Psoas muscle (tissue), 8 donors: Measurements from ENCODE around the gene KRTDAP. TPM values are rescaled to one million over a fixed set of nuclear protein-coding genes. Genes with fewer than 3 reads are reported as not detected.
A peak's percentile ranks its signal among the peaks of the same experiment; 100 is the strongest.

Experiments used
- ATAC-seq, 4 donors: fragments of 200-7000 bp; cut with Tn5 transposase; one replicate each; pipeline ENCODE4 v1.9.1; 2020; ENCODE audit warnings: moderate library complexity in 3 of 4, mild to moderate bottlenecking in 2 of 4
- DNase-seq, 2 donors: peaks; one replicate each; pipeline ENCODE4 v3.0.0-alpha.2; 2020
- H3K27ac ChIP-seq: fragments of 200-600 bp; one replicate; pipeline ENCODE4 v1.8.0; 2022
- H3K27me3 ChIP-seq, 3 donors: fragments of 200-600 bp in 1 of 3; one replicate each; pipeline versions ENCODE4 v1.6.1 to v1.8.0; 2013 to 2022; ENCODE audit warnings: low read length in 2 of 3, mild to moderate bottlenecking in 2 of 3, moderate library complexity in 1 of 3; ENCODE audit not compliant: insufficient read depth in 3 of 3
- H3K36me3 ChIP-seq, 2 donors: fragments of 200-600 bp in 1 of 2; one replicate each; pipeline versions ENCODE4 v1.6.1 to v1.8.0; 2013 to 2022; ENCODE audit warnings: low read depth in 1 of 2, mild to moderate bottlenecking in 1 of 2, moderate library complexity in 1 of 2; ENCODE audit not compliant: insufficient read depth in 1 of 2
- H3K4me1 ChIP-seq: fragments of 200-600 bp; one replicate; pipeline ENCODE4 v1.8.0; 2022
- H3K4me3 ChIP-seq: fragments of 200-600 bp; one replicate; pipeline ENCODE4 v1.8.0; 2022; ENCODE audit warnings: mild to moderate bottlenecking
- H3K9me3 ChIP-seq: fragments of 200-600 bp; one replicate; pipeline ENCODE4 v1.8.0; 2022
- WGBS, 3 donors: extraction: QIAGEN DNeasy Blood & Tissue Kit; methylation state at CpG; one replicate each; pipeline versions ENCODE4 v1.1.6 to v1.1.7; 2013; 5-methylcytosine and 5-hydroxymethylcytosine counted together
- intact Hi-C, 2 donors: fragments of 100-400 bp; cut with DNase I; formaldehyde crosslinking; loops; one replicate each; pipeline versions ENCODE4 v1.11.0 to v1.14.2; 2022
- polyA plus RNA-seq, 3 donors: library from polyadenylated mRNA; stranded (reverse); fragments of 200-250 nt; gene quantifications; one replicate each; pipeline ENCODE4 v1.2.3, GENCODE V29; 2013
- total RNA-seq, 4 donors: library from RNA; stranded (reverse); fragmentation: NEBNext Ultra II Directional in 2 of 4; extraction: Animal tissue kit (Norgen Biotek cat#: 25700) in 2 of 4; gene quantifications; one replicate each; pipeline versions ENCODE4 v1.2.1 to v1.2.4, GENCODE V29; 2021 to 2023
- TF ChIP-seq, protein P1 (sequence below): fragments of 200-600 bp; IDR thresholded peaks from one replicate; pipeline ENCODE4 v1.8.0; 2022; ENCODE audit warnings: antibody characterized with exemption
- donor health status: healthy with polysubstance abuse.
- donor health status: DM: no; HTN: no; CAD: no; lungs with moderate emphysema.
- donor health status: Bipolar disorder and iron deficiency.
- donor health status: healthy.
- donor health status: DM: yes; HTN: yes; CAD: no.
- donor health status: DM: no; HTN: no; CAD: no.
- donor health status: DM: no; HTN: no; CAD: no.
- donor health status: DM: yes; HTN: yes; CAD: no.

Gene KRTDAP
- total and polyA plus RNA-seq, 7 donors: not detected

DNA sequence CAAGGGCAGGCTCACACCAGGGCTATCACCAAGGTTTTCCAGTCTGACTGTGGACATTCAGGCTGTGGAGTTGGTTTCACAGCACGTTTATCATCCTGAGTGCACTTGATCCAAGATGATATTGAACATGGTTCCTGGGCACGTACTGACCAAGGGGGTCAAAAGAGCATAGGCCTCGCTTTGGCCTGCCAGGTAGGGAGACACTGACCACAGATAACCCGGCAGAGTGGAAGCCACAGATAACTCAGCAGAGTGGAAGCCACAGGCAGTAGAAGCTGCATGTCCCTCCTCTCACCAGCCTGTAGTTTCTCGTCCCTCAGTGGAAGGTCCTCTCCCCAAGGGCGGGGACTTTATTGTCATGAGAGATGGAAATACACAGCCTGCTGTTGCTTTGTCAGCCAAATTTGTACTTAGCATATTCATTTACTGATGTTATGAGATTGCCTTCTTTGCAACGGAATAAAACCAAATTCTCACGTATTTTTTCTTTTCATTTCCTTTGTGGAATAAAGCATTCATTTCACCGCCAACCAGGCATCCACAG, 8.8 kb upstream of the KRTDAP start:
- Histone ChIP-seq H3K27ac (no peak overlapping the region), H3K27me3 (peaks cover 0 to 7% (median 0%) of the 10 kb centered on the region in 3 donors), H3K36me3 (no peaks in the 10 kb centered on the region), H3K9me3 (no peaks in the 10 kb centered on the region), H3K4me3 (no peak overlapping the region), H3K4me1 (peaks cover 3% of the 10 kb centered on the region)
- intact Hi-C loops: loop anchor here (10.0 kb wide), 2 partner anchors 144 to 224 kb away; partner anchors contain the start of gene FFAR3 (in 1 of the 2)
- DNase-seq (peak in 1 of 2 donors; percentile 8), ATAC-seq (no peak)
- WGBS, 3 donors: 72 to 76% (median 76%) methylated on average over 9 of the region's 9 CpGs
- TF ChIP-seq, protein P1, sequence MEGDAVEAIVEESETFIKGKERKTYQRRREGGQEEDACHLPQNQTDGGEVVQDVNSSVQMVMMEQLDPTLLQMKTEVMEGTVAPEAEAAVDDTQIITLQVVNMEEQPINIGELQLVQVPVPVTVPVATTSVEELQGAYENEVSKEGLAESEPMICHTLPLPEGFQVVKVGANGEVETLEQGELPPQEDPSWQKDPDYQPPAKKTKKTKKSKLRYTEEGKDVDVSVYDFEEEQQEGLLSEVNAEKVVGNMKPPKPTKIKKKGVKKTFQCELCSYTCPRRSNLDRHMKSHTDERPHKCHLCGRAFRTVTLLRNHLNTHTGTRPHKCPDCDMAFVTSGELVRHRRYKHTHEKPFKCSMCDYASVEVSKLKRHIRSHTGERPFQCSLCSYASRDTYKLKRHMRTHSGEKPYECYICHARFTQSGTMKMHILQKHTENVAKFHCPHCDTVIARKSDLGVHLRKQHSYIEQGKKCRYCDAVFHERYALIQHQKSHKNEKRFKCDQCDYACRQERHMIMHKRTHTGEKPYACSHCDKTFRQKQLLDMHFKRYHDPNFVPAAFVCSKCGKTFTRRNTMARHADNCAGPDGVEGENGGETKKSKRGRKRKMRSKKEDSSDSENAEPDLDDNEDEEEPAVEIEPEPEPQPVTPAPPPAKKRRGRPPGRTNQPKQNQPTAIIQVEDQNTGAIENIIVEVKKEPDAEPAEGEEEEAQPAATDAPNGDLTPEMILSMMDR: no peak

- DNase-seq: no peak
- Histone ChIP-seq H3K36me3 (no peaks in the 10 kb centered on the region), H3K4me3 (no peak overlapping the region), H3K9me3 (no peaks in the 10 kb centered on the region), H3K27me3 (peaks cover 0 to 7% (median 0%) of the 10 kb centered on the region in 3 donors), H3K27ac (no peak overlapping the region), H3K4me1 (peaks cover 3% of the 10 kb centered on the region)
- no peak for ATAC-seq
- TF ChIP-seq, protein P1: no peak
- 76 to 91% (median 87%) methylated on average over 3 of the region's 3 CpGs for WGBS, 3 donors
- intact Hi-C loops: loop anchor here (10.0 kb wide), 2 partner anchors 143 to 223 kb away; partner anchors contain the start of gene FFAR3 (in 1 of the 2)
Observed at GRCh38 chr19:35498220-35498619, 8.0 kb upstream of the KRTDAP start.

- Histone ChIP-seq H3K27ac (no peak overlapping the region), H3K4me1 (peaks cover 3% of the 10 kb centered on the region), H3K4me3 (no peak overlapping the region), H3K9me3 (no peaks in the 10 kb centered on the region), H3K36me3 (no peaks in the 10 kb centered on the region), H3K27me3 (peaks cover 0 to 2% (median 0%) of the 10 kb centered on the region in 3 donors)
- ATAC-seq: no peak
- TF ChIP-seq, protein P1: no peak
- no peak for DNase-seq
- WGBS, 3 donors: 57 to 72% (median 60%) methylated on average over 13 to 14 of the region's 14 CpGs
- intact Hi-C loops: loop anchor here (10.0 kb wide), 2 partner anchors 143 to 223 kb away; partner anchors contain the start of gene FFAR3 (in 1 of the 2)
Observed at GRCh38 chr19:35497406-35497805, 7.1 kb upstream of the KRTDAP start.

DNA sequence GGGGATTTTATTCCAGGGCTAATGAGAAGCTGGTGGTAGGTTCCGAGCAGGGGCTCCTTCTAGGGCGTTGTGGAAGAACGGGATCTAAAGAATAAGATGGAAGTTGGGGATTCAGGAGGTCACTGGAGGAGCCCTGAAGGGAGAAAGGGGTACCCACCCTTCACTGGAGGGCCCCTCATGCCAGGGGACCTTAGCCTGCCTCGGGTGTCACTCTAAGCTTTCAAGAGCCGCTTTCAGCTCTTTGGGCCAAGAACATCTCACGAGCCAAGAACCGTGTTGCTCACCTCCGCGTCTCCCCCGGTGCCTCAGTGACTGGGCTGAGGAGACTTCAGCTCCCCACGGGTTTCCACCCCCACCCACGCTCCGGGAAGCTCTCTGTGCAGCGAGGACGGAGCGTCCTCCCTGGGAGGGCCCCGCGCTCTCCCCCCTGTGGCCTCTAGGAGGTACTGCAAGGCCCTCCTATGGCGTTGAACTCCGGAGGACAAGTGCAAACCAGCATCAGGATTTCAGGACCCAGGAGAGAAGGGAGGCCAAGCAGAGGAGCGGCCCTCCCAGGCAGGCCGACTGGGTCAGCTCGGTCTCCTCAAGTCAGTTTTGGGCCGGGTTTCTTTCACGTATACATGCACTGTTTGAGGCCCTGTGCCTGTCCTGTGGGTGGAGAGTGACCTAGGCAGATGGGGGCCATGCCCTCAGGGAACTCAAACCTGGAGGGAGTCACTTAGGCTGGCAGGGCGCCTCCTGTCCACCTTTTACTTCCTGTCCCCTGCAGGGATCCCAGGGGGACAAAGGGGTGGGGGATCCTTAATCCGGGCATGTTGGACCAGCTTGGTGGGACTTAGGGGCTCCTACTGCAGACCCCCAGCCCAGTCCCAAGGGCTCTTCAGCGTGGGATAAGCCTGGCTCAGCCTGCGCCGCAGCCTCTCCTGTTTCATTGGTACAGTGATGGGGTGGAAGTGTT, 5.1 kb upstream of the KRTDAP start:
- Histone ChIP-seq H3K36me3 (no peaks in the 10 kb centered on the region), H3K27me3 (peaks cover 0 to 4% (median 0%) of the 10 kb centered on the region in 3 donors), H3K27ac (no peak overlapping the region), H3K4me3 (no peak overlapping the region), H3K9me3 (no peaks in the 10 kb centered on the region), H3K4me1 (peaks cover 3% of the 10 kb centered on the region)
- 22 to 25% (median 23%) methylated on average over 29 to 30 of the region's 30 CpGs for WGBS, 3 donors
- DNase-seq: peak; percentile 57 to 78
- intact Hi-C loops: loop anchor here (2.0 to 10.0 kb wide), 3 partner anchors 141 to 221 kb away; partner anchors contain the start of gene FFAR3 (in 1 of the 2)
- TF ChIP-seq, protein P1: peak; percentile 89
- ATAC-seq: peak; percentile 79 to 91 (median 85)
